CD4-positive, alpha-beta T cell treated with Interleukin-4 for 1 hour (primary cell): ENCODE measurements around the gene DCHS1.

ENCODE experiments used
- DNase-seq, 2 donors: peaks; one replicate each; pipeline ENCODE4 v3.0.0-alpha.2; 2020 to 2022

DCHS1 gene

DNA sequence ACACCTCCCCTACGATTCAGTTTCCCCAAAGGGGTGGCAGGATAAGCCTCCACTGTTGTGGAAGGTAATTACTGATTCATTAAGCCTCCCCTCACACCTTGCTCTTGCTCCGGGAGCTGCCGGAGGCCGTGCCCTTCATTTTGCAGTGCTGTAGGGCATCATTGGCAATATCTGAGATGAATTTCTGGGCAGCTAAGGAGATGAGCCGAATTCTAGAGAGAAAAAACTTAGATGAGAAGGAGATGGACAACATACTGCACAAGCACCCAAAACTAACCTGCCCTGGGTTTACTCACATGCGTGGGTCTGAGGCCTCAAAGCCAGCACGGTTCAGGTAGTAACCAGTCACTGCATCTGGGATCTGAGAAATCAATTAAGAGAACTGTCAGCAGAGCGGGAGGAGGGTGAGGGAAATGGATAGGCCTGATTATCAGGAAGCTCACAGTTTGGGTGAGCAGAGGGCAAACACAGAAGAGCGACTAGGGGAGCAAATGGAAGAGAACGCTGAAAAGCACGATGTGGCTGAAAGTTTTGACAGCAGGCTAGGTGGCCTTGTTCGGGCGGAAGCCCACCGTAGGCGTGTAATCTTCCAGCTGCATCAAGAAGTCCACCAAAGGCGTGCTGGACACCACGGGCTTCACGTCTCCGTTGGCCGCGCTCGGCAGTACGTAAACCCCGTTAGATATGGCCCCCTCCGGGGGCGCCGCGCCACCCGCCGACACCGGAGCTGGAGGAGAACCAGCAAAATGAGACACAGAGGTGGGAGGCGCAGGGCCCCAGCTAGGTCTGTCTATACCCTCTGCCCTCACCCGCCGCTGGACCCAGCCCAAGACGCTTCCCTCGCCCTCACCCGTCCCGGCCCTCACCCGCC is 44.3 kb downstream of the DCHS1 start:
- peak; percentile 19 to 22 for DNase-seq

DNA sequence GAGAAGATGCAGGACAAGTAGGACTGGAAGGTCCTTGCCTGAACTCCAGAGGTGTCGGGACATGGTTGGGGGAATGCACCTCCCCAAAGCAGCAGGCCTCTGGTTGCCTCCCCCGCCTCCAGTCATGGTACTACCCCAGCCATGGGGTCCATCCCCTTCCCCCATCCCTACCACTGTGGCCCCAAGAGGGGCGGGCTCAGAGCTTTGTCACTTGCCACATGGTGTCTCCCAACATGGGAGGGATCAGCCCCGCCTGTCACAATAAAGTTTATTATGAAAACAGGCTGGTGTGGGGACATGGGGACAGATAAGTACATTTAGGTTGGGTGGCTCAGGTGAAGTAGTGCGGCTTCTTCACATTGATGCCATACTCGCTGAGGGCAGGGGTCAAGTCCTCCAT is 45.0 kb downstream of the DCHS1 start:
- no peak for DNase-seq

DNA sequence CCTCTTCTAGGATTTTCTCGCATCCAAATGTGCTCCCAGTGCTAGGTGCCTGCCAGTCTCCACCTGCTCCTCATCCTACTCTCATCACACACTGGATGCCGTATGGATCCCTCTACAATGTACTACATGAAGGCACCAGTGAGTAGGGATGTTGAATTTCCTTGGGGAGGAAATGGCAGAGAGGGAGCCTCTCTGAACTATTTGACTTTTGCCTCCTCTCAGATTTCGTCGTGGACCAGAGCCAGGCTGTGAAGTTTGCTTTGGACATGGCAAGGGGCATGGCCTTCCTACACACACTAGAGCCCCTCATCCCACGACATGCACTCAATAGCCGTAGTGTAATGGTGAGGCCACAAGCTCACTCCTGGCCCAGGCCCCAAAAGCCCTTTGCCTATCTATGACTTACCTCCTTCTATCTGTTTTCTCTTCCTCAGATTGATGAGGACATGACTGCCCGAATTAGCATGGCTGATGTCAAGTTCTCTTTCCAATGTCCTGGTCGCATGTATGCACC is 46.0 kb downstream of the DCHS1 start:
- DNase-seq, result no peak

- no peak for DNase-seq
Observed at GRCh38 chr11:6608726-6609501, 46.7 kb downstream of the DCHS1 start.

- no peak for DNase-seq
Observed at GRCh38 chr11:6608011-6608410, 47.6 kb downstream of the DCHS1 start.

DNA sequence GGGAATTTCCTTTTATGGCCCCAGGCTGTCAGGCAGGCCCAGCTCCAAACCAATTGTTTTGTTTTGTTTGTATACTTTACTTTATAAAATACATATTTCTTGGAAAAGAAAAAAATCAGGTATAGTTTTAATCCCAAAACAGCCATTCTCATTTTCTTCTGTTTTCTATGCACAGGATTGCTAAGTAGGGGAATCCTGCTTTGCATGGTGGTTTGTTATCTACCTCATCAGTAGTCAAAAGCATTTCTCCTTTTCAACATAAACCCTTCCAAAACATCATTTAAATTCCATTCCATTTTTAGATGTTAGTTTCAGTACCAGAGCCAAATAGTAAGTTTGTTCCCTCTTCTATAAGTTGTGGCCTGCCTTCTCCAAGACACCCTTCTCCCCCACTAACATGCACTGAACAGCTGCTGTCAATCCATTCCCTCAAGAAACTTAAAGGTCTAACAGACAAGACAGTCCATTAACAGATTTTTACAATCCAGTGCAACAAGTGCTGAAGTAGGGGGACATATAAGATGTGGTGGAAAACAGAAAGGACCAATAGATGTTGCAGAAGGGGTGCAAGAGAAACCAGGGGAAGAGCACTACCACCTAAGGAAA is 48.3 kb downstream of the DCHS1 start:
- no peak for DNase-seq

DNA sequence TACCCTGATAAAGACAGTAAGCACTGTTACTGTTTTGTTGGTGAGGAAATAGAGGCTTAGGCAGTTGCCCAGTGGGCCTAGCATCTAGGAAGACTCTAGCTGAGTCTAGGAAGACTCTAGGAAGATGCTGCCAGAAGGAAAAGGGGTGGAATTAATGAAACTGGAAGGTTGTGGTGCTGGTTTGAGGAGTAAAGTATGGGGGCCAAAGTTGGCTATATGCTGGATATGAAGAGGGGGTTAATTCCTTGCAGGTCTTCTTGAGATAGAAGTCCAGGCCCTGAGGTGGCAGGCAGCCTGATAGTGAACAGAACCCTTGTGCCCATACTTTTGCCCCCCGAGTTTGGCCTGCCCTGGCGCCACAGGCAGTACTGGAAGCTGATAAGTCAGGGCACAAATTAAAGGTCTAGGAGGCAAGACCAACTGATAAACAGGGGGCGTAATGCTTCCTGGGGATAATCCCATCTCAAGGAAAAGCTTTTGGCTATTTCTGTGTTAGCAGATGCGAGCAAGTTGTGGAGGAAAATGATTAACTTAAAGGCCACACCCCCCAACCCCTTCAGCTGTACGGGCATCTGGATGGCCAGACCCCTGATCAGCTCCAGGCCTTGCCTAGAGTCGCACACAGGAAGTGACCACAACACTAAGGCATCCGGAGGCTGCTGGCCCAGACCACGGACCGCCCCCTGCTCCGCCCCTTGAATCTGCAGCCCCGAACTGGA is 49.0 kb downstream of the DCHS1 start:
- DNase-seq, result peak; percentile 68 to 74

- no peak for DNase-seq
Observed at GRCh38 chr11:6604790-6605189, 50.8 kb downstream of the DCHS1 start.

- peak; percentile 68 to 72 for DNase-seq
Observed at GRCh38 chr11:6604081-6604626, 51.5 kb downstream of the DCHS1 start.

- peak; percentile 91 to 93 for DNase-seq
Observed at GRCh38 chr11:6603287-6604080, 52.1 kb downstream of the DCHS1 start, which contains the start of the genes ILK and RRP8. Gene ILK, plus strand, starts transcription at chr11:6603774. Its CDS starts 498 bp downstream, at chr11:6604272. Gene RRP8, minus strand, starts transcription at chr11:6603616. Its CDS starts 114 bp downstream, at chr11:6603502.

GRCh38 chr11:6602096-6602940 is 53.3 kb downstream of the DCHS1 start:
- DNase-seq, result no peak

DNA sequence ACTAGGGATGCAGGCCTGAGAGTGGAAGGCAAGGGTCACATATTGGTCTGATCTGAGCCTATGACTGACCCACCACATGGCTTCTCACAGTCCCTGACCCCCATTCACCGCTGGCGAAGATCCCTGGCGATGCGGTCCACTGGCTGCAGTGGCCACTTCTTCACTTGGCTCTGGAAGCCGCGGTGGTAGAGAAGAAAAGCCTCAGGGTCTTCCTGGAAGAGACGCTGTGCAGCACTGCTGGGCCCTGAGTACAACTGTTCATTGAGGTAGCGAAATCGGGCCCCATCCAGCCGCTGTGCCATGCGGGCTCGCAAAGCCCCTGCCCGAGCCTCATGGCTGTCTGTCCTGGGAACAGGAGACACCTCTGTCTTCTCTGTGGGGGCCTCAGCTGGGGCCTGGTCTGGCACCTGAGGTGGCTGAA is 54.6 kb downstream of the DCHS1 start:
- no peak for DNase-seq

DNA sequence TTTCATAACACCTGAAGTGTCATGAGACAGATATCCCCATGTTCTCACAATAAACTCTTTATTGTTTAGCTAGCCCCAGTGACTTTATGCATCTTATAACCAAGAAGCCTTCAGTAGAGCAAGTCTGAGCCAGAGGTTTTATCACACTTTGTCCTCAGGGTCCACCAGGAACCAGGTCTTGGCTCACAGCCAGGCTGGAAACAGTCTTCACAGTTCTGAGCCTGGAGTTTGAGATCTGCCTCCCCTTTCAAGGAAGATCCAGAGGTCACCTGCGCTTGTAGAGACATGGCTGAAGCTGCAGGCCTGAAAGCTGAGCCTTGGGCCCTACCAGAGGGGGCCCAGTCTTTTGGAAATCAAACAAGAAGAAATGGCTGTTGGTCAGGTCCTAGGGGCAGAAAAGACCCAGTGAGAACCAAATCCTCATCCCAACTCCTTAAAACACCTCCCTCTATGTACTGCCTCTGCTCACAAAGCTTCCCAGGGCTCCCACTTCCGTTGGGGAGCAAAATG is 55.7 kb downstream of the DCHS1 start:
- no peak for DNase-seq

DNA sequence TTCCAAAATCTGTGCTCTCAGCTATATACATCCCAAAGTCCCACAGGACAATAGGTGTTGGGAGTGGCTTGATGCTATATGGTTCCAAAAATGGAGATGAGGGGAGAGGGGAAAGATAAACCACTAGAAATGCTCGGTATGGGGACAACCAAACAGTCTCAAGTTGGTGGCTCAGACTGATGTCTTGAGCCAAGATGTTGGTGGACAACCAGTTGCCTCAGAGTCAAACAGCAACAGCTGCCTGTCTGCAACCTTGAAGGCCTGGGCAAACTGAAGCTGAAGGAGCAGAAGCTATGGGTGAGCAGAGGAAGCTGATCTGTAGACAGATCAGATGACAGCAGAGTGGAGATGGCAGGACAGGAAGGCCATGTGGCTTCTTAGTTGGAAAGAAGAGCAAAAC is 56.2 kb downstream of the DCHS1 start:
- DNase-seq, result no peak

DNA sequence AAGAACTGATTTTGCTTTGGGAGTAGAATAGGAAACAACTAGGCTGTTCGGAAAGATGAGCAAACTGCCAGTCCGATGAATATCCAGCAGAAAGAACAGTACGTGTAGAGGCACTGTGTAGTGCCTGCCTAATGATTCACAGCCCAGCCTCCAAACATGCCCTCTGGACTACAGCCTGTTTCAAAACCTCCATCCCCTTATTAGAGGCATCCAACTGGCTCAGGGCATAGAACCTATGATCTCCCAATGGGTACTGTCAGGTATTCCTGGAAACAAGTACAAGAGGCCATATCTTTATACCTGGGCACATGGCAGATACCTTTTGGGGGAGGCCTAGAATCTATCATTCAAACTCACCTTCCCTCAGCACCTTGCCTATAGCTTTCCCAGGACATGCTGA is 57.1 kb downstream of the DCHS1 start:
- no peak for DNase-seq

DNA sequence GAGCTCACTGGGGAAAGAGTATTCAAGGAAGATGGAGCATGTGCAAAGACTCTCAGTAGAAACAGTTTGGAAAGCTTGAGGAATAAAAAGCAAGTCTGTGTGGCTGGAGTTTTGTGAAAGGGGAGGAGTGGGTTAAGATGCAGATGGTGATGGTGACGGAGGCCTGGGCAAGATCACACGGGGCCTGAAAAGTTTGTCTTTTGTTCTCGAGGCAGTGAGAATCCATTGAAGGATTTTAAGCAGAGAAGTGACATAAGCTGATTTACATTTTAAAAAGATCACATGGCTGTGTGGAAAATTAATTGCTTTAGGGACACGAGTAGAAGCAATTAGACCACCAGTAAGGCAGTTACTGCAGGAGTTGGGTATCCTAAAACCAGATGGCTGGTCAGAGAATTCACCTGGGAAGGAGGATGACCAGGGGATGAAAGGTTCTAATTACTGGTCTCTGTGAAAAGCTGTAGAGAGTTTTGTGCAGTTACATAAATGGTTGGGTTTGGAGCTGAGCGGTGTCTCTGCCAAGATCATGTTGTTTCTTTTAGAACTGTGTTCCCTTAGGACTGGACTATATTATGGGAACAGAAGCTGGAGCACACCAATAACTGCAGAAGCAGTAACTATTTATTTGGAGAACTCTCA is 59.3 kb downstream of the DCHS1 start:
- no peak for DNase-seq

DNA sequence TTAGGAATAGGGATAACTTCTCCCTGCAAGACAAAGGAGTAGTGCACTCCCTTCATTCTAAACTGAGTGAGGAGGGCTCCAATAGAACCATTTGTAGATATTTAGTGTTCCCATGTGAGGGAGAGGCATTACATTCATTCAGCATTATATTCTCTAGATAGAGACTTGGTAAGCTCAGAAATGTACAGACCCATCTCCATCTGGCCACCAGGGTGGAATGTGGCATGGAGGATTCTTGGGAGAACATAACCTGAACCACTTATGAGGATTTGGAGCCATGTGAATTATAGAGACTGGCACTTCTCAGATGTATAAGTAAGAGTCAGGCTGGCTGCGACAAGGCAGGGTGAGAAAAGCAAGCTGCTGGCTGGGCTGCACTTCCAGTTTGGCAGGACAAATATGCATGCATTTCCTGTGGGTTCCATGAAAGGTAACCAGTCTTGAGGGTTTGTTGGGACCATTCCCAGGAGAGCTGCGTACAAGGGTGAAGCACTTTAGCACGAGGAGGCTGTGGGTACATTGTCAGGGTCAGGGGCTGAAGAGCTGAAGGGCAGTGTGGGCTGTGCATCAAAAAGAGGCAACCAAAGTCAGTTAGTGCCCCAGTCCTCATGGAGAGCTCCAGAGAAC is 61.4 kb downstream of the DCHS1 start:
- DNase-seq, result no peak

- DNase-seq, result no peak
Observed at GRCh38 chr11:6588018-6588417, 67.6 kb downstream of the DCHS1 start.

- DNase-seq, result no peak
Observed at GRCh38 chr11:6587360-6587953, 68.2 kb downstream of the DCHS1 start.
